GM18951 (cell line): ENCODE results near the gene HS6ST1.
A peak's percentile ranks its signal among the peaks of the same experiment; 100 is the strongest.
"Not testable (repeated sequence)": the region's sequence is repeated elsewhere in the genome, so short reads cannot be mapped to it uniquely, and the experiment has no call there.

Experiments used
- POLR2A ChIP-seq: IDR thresholded peaks from 4 replicates; pipeline ENCODE4 v1.6.1; 2011; ENCODE audit warnings: mild to moderate bottlenecking; ENCODE audit not compliant: insufficient read length, insufficient read depth; ENCODE audit errors: extremely low read depth
- in situ Hi-C: fragments of 300-500 bp; cut with MboI; formaldehyde crosslinking; loops from one replicate; pipeline ENCODE4 v1.12.0; 2022; ENCODE audit warnings: low sequenced_read_pairs, mixed read lengths, inconsistent platforms; ENCODE audit not compliant: unreplicated experiment

The HS6ST1 gene

DNA sequence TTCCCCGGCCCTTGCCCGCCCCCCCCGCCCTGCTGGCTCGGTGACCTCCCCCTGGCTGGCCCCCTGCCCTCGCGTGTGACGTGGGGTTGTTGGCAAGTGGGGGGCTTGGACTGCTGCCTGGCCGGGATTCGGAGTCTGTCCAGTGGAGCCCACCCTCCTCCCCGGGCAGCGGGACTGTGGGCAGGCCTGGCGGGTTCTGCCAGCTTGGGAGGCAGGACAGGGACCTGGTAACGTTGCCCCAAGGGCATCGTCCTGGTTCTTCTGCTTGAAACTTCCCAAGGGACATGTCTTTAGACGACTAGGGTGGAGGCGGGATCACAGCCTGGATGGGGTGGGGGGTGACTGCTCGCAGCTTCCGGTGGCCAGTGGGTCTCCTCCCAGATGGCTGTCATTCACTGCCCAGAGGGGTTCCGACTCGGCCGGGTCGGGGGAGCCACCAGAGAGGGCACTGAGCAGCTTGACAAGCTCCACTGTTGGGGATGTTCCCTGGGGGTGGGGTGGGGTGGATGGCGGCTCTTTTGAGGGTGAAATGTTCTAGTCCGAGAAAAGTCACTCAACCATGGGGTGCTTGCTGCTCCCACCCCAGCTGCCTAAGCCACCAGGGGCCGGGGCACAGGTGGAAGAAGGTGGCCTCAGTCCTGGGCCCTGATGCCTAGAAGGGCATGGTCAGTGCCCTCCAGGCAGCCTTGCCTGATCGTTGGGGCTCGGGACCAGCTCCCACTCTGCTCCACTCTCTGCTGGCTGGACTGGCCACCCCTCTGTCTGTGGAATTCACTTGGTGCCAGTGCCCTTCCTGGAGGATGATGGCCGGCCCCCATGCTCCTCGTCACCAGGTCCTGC is 4.3 kb upstream of the HS6ST1 start:
- in situ Hi-C loops, result no loop called here
- TF ChIP-seq POLR2A, result no peak

DNA sequence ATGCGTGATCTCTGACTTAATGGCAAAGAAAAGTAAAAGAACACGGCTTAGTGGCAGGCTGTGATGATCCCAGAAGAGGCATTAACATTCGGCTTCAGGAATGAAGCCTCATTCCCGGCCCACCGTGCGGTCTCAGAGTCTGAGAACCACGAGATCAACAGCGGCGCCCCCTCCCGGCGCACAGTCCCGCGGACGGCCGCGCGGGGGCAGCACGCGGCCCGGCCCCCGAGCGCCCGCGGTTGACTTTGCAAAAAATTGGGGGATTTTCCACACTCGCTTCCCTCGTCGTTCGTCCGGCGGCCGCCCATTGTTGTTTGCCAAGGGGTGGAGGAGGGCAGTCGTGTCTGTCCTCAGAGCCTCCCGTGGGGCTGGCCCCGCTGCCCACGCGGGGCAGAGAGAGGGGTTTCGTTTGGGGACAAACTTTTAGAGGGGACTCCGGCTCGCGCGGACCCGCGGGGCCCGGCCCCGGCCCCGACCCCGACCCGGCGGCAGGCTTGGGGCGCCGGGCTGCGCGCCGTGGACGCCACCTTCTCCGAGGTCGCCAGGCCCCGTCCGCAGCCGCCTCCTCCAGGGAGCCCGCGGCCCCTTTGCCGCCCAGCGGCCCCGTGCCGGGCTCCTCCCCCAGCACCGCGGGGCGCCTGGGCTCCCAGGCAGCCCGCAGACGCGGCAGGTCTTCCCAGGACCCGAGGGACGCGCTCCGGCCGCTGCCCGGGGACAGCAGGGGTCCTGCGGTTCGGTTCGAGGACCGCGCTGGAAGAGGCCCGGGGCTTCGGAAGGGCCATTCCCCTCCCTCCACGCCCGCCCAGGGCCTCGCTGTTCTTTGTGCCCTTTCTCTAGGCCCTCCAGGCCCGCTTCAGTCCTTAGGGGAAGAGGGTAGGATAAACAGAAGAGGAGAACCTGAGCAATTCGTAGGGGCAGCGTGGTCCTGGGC is 3.4 kb upstream of the HS6ST1 start:
- peak; percentile 57 for TF ChIP-seq POLR2A
- in situ Hi-C loops, result no loop called here

DNA sequence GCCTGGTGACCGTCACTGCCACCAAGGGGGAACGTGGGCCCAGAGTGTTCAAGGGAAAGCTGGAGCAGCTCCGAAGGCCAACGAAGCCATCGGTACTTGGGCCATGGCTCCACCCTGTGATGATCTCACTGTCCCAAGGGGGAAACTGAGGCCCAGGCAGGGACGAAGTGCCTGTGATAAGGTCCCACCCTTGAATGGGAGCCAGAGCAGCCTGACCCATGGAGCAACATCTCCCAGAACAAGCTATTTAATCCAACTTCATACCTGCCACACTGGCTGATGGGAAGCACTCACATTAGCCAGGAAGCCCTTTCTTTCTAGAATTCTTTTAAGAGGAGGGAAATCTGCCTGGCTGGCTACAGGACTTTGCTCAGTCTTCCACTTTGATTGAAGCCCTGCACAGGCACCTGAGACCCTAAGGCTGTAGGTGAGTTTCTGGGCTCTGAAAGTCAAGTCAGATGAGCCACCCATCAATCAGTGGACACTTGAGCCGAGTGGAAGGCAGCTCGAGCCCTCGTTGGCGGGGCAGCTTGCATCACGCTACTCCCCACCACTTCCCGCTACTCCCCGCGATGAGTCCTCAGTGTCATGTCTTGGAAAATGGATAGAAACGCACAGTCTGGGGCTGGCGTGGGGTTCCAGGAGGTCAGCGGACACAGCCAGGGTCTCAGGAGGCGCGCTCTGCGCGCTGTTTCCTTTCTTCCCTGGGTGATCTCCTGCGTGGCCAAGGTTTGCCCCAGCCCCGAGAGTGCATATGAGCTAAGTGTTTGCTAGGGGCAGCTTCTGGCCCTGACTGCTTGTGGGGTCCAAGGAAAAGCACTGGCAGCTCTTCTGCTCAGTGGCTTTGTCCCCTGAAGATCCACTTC is 2.5 kb upstream of the HS6ST1 start:
- in situ Hi-C loops, result no loop called here
- no peak for TF ChIP-seq POLR2A

DNA sequence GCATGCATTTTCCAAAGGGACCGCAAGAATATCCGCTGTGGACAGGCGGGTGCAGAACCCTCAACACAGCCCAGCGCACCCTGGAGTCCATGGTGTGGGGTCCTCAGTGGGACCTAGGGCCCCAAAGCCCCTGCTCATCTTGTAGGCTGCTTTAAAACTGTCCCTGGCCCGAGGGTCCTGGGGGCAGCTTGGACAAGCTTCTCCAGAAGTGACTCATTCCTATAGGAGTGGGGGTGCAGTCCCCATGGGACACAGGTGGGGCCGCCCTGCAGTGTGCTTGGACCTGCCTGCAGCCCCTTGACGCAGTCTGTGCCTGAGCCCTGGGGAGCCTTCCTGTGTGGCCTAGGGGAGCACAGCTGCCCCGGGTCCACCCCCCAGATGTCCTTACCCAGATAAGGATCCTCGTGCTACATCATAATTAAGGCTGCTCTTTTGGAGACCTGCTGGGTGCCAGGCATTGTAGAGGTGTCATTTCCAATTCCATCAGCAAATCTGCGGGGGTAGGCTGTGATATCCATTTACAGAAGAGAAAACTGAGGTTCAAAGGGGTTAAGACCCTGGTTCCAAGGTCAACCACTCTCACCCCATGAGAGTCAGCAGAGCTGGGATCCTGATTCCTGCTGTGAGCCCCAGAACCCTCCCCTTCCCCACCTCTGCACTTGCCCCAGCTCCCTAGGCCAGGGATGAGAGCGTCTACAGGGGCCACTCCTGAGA is 1.7 kb upstream of the HS6ST1 start:
- in situ Hi-C loops, result no loop called here
- TF ChIP-seq POLR2A, result no peak

DNA sequence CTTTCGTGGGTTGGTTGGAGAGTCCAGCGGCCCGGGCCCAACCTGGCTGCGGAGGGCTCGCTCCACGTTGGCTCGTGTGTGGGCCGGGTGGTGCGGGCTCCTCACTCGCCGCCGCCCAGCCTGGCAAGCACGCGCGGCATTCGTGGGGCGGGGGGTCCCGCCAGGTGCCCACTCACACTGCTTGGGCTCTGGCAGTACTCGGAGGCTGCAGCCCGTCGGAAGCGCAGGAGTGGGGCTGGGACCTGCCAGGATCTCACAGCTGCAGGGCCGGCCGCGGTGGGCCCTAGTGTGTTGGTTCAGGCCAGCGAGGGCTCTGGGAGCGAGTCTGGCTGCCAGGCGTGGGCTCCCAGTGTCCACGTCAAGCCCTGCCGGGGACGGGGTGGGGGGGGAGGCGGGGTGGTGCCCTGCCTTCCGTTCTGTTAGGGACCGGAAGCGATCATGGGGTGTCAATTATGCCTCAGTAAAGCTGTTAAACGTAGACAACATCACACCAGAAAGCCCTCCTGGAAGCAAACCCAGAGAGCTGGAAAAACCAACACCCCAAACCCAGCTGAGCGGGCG is 1.0 kb upstream of the HS6ST1 start:
- in situ Hi-C loops, result no loop called here
- no peak for TF ChIP-seq POLR2A

DNA sequence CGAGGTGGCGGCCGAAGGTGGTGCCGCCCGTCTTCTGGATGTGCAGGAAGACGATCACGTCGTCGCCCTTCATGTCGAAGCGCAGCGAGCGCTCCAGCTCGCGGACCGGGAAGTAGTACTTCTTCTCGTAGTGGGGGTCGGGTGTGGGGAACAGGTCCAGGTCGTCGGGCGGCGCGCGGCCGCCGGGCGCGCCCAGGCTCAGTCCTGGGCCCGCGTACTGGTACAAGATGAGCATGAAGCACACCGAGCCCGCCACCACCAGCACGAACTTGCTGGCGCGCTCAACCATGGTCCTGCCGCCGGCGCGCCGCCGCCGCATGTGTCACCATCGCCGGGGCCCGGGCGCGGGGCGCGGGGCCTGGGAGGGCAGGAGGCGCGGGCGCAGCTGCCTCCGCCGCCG is 423 bp downstream of the HS6ST1 start:
- in situ Hi-C loops, result not testable (repeated sequence)

DNA sequence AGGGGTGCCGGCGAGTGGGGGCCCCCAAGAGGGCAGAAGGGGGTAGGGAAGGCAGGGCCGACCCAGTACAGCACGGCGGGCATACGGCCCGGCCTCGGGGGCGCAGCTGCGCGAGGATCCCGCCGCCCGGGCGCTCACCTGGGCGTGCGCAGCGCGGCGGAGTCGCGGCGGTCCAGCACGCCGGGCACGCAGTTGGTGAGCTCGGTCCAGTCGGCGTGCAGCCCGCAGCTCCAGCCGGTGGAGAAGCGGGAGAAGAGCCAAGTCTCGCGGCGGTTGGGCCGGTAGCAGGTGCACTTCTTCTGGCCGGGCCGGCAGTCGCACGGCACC is 806 bp downstream of the HS6ST1 start:
- in situ Hi-C loops, result not testable (repeated sequence)

DNA sequence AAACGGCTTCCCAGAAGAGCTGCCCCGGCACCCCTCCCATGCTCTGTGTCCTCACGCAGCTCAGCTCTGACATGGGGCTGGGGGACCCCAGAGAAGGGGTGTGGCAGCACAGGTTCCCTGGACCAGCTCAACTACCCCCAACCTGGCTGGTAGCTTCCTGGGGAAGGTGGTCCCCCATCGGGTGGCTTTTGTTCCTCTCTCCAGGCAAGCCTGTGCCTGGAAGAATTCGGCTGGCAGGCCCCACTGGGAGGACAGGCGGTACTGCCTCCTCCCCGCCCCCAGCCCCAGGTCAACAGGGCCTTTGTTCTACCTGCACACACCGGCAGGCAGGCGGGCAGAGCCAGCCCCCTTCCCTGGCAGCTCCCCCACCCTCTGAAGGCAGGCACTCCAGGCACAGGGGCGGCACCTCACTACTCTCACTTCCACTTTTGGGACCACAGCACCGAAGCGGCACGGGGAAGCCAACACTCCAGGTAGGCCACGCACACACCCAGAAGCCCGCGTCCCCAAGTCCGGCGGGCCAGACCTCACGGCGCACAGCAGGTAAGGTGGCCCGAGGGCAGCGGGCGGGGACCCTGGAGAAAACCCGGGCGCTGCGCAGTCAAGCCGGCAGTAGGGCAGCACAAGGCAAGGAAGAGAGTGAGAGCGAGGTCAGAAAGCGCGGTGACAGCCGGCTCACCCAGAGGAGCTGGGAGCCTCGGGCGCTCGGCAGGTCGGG is 1.3 kb downstream of the HS6ST1 start:
- TF ChIP-seq POLR2A, result no peak
- in situ Hi-C loops, result no loop called here

DNA sequence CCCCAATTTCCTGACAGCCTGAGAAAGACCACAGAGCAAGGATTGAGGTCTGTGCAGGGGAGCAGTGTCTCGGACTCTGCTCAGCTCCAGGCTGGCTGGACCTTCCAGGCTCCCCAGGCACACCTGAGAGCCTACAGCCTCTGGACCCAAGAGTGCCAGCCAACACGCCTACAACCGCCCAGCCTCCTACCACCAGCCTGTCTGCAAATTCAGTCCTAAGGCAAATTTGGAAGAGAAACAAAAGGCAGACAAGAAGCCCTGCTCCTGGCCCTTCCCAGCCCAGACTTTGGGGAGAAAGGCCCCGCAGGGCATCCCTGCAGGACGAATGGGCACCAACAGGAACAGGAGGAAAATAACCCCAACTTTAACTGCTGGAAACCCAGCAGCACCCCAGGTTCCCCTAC is 1.9 kb downstream of the HS6ST1 start:
- no peak for TF ChIP-seq POLR2A
- in situ Hi-C loops, result no loop called here

DNA sequence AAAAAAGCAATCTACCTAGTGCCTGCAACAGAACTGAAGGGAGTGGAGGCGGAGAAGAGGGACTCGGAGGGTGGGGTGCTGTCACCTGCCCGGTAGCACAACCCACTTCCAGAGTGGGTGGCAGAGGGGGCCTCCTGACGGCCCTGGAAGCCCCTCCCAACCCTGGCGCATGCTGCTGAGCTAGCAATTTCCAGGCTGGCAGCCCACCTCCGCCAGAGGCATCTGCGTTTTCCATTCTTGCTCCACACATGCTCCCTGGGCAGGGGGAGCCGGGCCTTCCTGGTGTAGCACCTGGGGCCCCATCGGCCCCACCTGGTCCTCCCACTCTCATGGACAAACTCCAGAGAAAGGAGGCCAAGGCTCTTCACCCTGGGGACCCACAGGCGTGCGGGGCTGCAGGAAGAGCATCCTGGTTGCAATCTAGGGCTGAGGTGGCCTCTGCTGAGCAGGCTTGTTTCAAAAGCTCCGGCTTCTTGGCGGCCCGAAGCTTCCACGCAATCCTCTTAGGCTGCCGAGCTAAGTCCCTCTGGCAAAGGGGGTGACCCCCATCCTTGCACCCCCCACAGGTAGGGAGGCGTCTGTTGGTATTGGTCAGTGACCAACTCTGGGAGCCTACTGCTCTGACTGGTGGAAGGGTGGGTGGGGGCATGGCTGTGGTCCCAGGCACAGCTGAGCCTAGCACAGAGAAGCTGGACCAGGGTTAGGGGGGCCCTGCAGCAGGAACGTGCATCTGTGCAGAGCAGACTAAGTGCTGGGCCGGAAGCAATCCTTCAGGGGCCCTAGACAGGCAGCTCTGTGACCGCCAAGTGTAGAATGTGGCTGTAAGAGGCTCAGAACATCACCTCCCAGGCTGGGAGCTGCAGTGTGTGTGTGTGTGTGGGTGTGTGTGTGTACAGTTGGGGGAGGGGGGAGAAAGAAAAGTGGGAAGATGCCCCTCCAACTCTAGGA is 2.6 kb downstream of the HS6ST1 start:
- no peak for TF ChIP-seq POLR2A
- in situ Hi-C loops, result no loop called here
